SK-N-SH treated with all-trans-retinoic acid at 6 μM for 48 hours (cell line): ENCODE measurements around the gene SNRPA1.

Experiments
- ATAC-seq: fragments of 200-7000 bp; cut with Tn5 transposase; 3 replicates; pipeline ENCODE4 v1.9.1; 2020; ENCODE audit warnings: mild to moderate bottlenecking, moderate library complexity
- ARNTL ChIP-seq: fragments of 450-650 bp; formaldehyde crosslinking; IDR thresholded peaks from 2 replicates; pipeline ENCODE4 v1.5.0; 2020; ENCODE audit warnings: low read depth, mild to moderate bottlenecking, moderate library complexity, borderline replicate concordance
- BACH2 ChIP-seq: fragments of 250-450 bp; sonication (Bioruptor Pico); IDR thresholded peaks from 2 replicates; pipeline ENCODE4 v1.9.0; 2021; ENCODE audit warnings: mild to moderate bottlenecking, borderline replicate concordance
- CSDC2 ChIP-seq: fragments of 250-450 bp; sonication (Bioruptor Pico); IDR thresholded peaks from 2 replicates; pipeline ENCODE4 v1.5.0; 2020; ENCODE audit warnings: mild to moderate bottlenecking, moderate library complexity
- CSRNP3 ChIP-seq: fragments of 250-450 bp; sonication (Bioruptor Pico); IDR thresholded peaks from 2 replicates; pipeline ENCODE4 v1.5.1; 2021; ENCODE audit warnings: mild to moderate bottlenecking, moderate library complexity
- ESRRG ChIP-seq: fragments of 250-450 bp; sonication (Bioruptor Pico); IDR thresholded peaks from 2 replicates; pipeline ENCODE4 v1.6.1; 2021; ENCODE audit warnings: mild to moderate bottlenecking
- GLIS3 ChIP-seq: fragments of 250-450 bp; sonication (Bioruptor Pico); IDR thresholded peaks from 2 replicates; pipeline ENCODE4 v1.5.0; 2020; ENCODE audit warnings: mild to moderate bottlenecking, moderate library complexity
- PATZ1 ChIP-seq: fragments of 250-450 bp; sonication (Bioruptor Pico); IDR thresholded peaks from 2 replicates; pipeline ENCODE4 v1.8.0; 2020; ENCODE audit warnings: mild to moderate bottlenecking, moderate library complexity, borderline replicate concordance
- POU6F1 ChIP-seq: fragments of 250-450 bp; sonication (Bioruptor Pico); IDR thresholded peaks from 2 replicates; pipeline ENCODE4 v1.8.0; 2021; ENCODE audit warnings: low read depth, mild to moderate bottlenecking, moderate library complexity, borderline replicate concordance
- PPARA ChIP-seq: fragments of 250-450 bp; sonication (Bioruptor Pico); IDR thresholded peaks from 2 replicates; pipeline ENCODE4 v1.5.0; 2020; ENCODE audit warnings: mild to moderate bottlenecking, borderline replicate concordance
- RARB ChIP-seq: fragments of 250-450 bp; sonication (Bioruptor Pico); IDR thresholded peaks from 2 replicates; pipeline ENCODE4 v1.8.0; 2021; ENCODE audit warnings: mild to moderate bottlenecking, moderate library complexity
- SNAI2 ChIP-seq: fragments of 250-450 bp; sonication (Bioruptor Pico); IDR thresholded peaks from 2 replicates; pipeline ENCODE4 v1.5.0; 2020; ENCODE audit warnings: mild to moderate bottlenecking, moderate library complexity
- TOX ChIP-seq: fragments of 250-450 bp; sonication (Bioruptor Pico); IDR thresholded peaks from 2 replicates; pipeline ENCODE4 v1.8.0; 2021; ENCODE audit warnings: mild to moderate bottlenecking, moderate library complexity, borderline replicate concordance
- TSHZ2 ChIP-seq: fragments of 250-450 bp; sonication (Bioruptor Pico); IDR thresholded peaks from 2 replicates; pipeline ENCODE4 v1.5.0; 2020; ENCODE audit warnings: mild to moderate bottlenecking, moderate library complexity
- ZC3H10 ChIP-seq: fragments of 250-450 bp; sonication (Bioruptor Pico); IDR thresholded peaks from 2 replicates; pipeline ENCODE4 v1.5.1; 2021; ENCODE audit warnings: mild to moderate bottlenecking, moderate library complexity
- ZFP3 ChIP-seq: fragments of 250-450 bp; sonication (Bioruptor Pico); IDR thresholded peaks from 2 replicates; pipeline ENCODE4 v1.5.0; 2020; ENCODE audit warnings: mild to moderate bottlenecking, moderate library complexity
- ZFP30 ChIP-seq: fragments of 450-650 bp; formaldehyde crosslinking; IDR thresholded peaks from 2 replicates; pipeline ENCODE4 v1.5.0; 2022; ENCODE audit warnings: mild to moderate bottlenecking, moderate library complexity
- ZNF565 ChIP-seq: fragments of 450-650 bp; formaldehyde crosslinking; conservative IDR thresholded peaks from 2 replicates; pipeline ENCODE4 v1.5.0; 2020; ENCODE audit warnings: low read depth, mild to moderate bottlenecking, moderate library complexity
- ZNF70 ChIP-seq: fragments of 450-650 bp; formaldehyde crosslinking; IDR thresholded peaks from 2 replicates; pipeline ENCODE4 v1.5.0; 2020; ENCODE audit warnings: mild to moderate bottlenecking, moderate library complexity
- ZNF8 ChIP-seq: fragments of 450-650 bp; formaldehyde crosslinking; IDR thresholded peaks from 2 replicates; pipeline ENCODE4 v1.5.0; 2020; ENCODE audit warnings: mild to moderate bottlenecking, moderate library complexity

SNRPA1 gene

GRCh38 chr15:101310508-101310907, 15.5 kb upstream of the SNRPA1 start:
- no peak for ATAC-seq
- no peak for TF ChIP-seq ZC3H10
- no peak for TF ChIP-seq PPARA (CRISPR knock-in tag)
- no peak for TF ChIP-seq ZNF70 (CRISPR knock-in tag)
- no peak for TF ChIP-seq ZFP30 (CRISPR knock-in tag)
- no peak for TF ChIP-seq PATZ1
- no peak for TF ChIP-seq GLIS3 (CRISPR knock-in tag)
- TF ChIP-seq ZNF565: no peak
- no peak for TF ChIP-seq CSRNP3 (CRISPR knock-in tag)
- TF ChIP-seq ESRRG (CRISPR knock-in tag): no peak
- no peak for TF ChIP-seq ARNTL (CRISPR knock-in tag)
- no peak for TF ChIP-seq POU6F1
- TF ChIP-seq ZNF8: no peak
- no peak for TF ChIP-seq SNAI2 (CRISPR knock-in tag)
- no peak for TF ChIP-seq TOX (CRISPR knock-in tag)

GRCh38 chr15:101310161-101310480, 15.1 kb upstream of the SNRPA1 start:
- TF ChIP-seq ARNTL (CRISPR knock-in tag) (no peak), PPARA (CRISPR knock-in tag) (no peak), CSDC2 (no peak), ZNF8 (no peak)
- no peak for ATAC-seq

- no peak for ATAC-seq
- TF ChIP-seq TSHZ2 (CRISPR knock-in tag) (no peak), BACH2 (CRISPR knock-in tag) (no peak), ZFP3 (CRISPR knock-in tag) (no peak), SNAI2 (CRISPR knock-in tag) (no peak), ZNF70 (CRISPR knock-in tag) (no peak), ZNF565 (no peak), ESRRG (CRISPR knock-in tag) (no peak), PPARA (CRISPR knock-in tag) (no peak), ZNF8 (no peak)
- TF ChIP-seq, all 23 proteins: peak for 0
Observed at GRCh38 chr15:101309436-101310160, 14.6 kb upstream of the SNRPA1 start.

- no peak for TF ChIP-seq TSHZ2 (CRISPR knock-in tag)
- no peak for TF ChIP-seq ZNF70 (CRISPR knock-in tag)
- no peak for TF ChIP-seq ZFP3 (CRISPR knock-in tag)
- no peak for TF ChIP-seq RARB
- TF ChIP-seq SNAI2 (CRISPR knock-in tag): no peak
- no peak for ATAC-seq
Observed at GRCh38 chr15:101308604-101309435, 13.8 kb upstream of the SNRPA1 start.
